CD14-positive monocyte (primary cell): Measurements from ENCODE around the gene IRAG1. TPM values are rescaled to one million over a fixed set of nuclear protein-coding genes. Genes with fewer than 3 reads are reported as not detected.

Experiments used
- DNase-seq, 3 donors: peaks; one replicate each; pipeline ENCODE4 v3.0.0-alpha.2; 2011 to 2022
- H2AFZ ChIP-seq: 2 replicates; pipeline ENCODE4 v1.6.0; 2012; ENCODE audit warnings: mild to moderate bottlenecking, low read depth, low read length, inconsistent platforms; ENCODE audit not compliant: insufficient read depth, poor library complexity, severe bottlenecking
- H3K27ac ChIP-seq, 2 donors: 1 replicate in 1 of 2; 2 replicates in 1 of 2; pipeline ENCODE4 v1.5.1; 2012 to 2013; ENCODE audit warnings: low read length in 2 of 2, control low read depth in 1 of 2, inconsistent platforms in 1 of 2, low read depth in 1 of 2, mild to moderate bottlenecking in 1 of 2
- H3K27me3 ChIP-seq, 2 donors: one replicate each; pipeline versions ENCODE4 v1.6.0 to v1.6.1; 2011 to 2013; ENCODE audit warnings: low read length in 2 of 2; ENCODE audit not compliant: control insufficient read depth in 2 of 2, insufficient read depth in 2 of 2
- H3K36me3 ChIP-seq, 2 donors: replicated peaks in 1 of 2; 1 replicate in 1 of 2; 2 replicates in 1 of 2; pipeline versions ENCODE4 v1.5.1 to v1.6.1; 2012 to 2013; ENCODE audit warnings: low read length in 2 of 2, control low read depth in 1 of 2, inconsistent platforms in 1 of 2, mild to moderate bottlenecking in 1 of 2; ENCODE audit not compliant: insufficient read depth in 2 of 2, control insufficient read depth in 1 of 2
- H3K4me1 ChIP-seq, 2 donors: 1 replicate in 1 of 2; 2 replicates in 1 of 2; pipeline versions ENCODE4 v1.5.1 to v1.6.1; 2012 to 2013; ENCODE audit warnings: low read length in 2 of 2, control low read depth in 1 of 2, inconsistent platforms in 1 of 2, mild to moderate bottlenecking in 1 of 2, moderate library complexity in 1 of 2; ENCODE audit not compliant: insufficient read depth in 2 of 2, control insufficient read depth in 1 of 2
- H3K4me2 ChIP-seq: replicated peaks from 2 replicates; pipeline ENCODE3; 2012; ENCODE audit warnings: low read length, moderate library complexity, mild to moderate bottlenecking; ENCODE audit not compliant: poor library complexity, severe bottlenecking; ENCODE audit errors: extremely low read depth
- H3K4me3 ChIP-seq, 3 experiments: fragments of 200-600 bp in 1 of 3; sonication (generic) in 1 of 3; replicated peaks in 1 of 3; 1 replicate in 2 of 3; 2 replicates in 1 of 3; pipeline ENCODE4 v1.5.1; 2011 to 2013; ENCODE audit warnings: low read length in 3 of 3, mild to moderate bottlenecking in 3 of 3, control low read depth in 2 of 3, low read depth in 2 of 3, inconsistent platforms in 1 of 3, moderate library complexity in 1 of 3
- H3K79me2 ChIP-seq: 2 replicates; pipeline ENCODE4 v1.6.0; 2012; ENCODE audit warnings: mild to moderate bottlenecking, control low read depth, inconsistent platforms, low read length, moderate library complexity; ENCODE audit not compliant: insufficient read depth
- H3K9ac ChIP-seq: 2 replicates; pipeline ENCODE4 v1.6.0; 2017; ENCODE audit warnings: low read length, mild to moderate bottlenecking; ENCODE audit not compliant: insufficient read depth, poor library complexity, severe bottlenecking
- H3K9me3 ChIP-seq, 2 donors: replicated peaks in 1 of 2; 1 replicate in 1 of 2; 2 replicates in 1 of 2; pipeline versions ENCODE4 v1.5.1 to v1.6.1; 2012 to 2013; ENCODE audit warnings: low read length in 2 of 2, control low read depth in 1 of 2; ENCODE audit not compliant: control insufficient read depth in 1 of 2, insufficient read depth in 1 of 2
- H4K20me1 ChIP-seq: 2 replicates; pipeline ENCODE4 v1.6.0; 2012; ENCODE audit warnings: mild to moderate bottlenecking, low read length, control low read depth, moderate library complexity; ENCODE audit not compliant: insufficient read depth
- H3K27ac Mint-ChIP-seq, 7 donors: one replicate each; pipeline ENCODE4 v1.8.0; 2020; ENCODE audit warnings: mild to moderate bottlenecking in 7 of 7, mixed read lengths in 7 of 7, moderate library complexity in 6 of 7, inconsistent platforms in 2 of 7
- H3K27me3 Mint-ChIP-seq, 3 donors: one replicate each; pipeline ENCODE4 v1.8.0; 2021 to 2022; ENCODE audit warnings: low read depth in 3 of 3, mild to moderate bottlenecking in 3 of 3, mixed read lengths in 3 of 3, moderate library complexity in 3 of 3, inconsistent platforms in 1 of 3
- H3K36me3 Mint-ChIP-seq, 2 donors: one replicate each; pipeline ENCODE4 v1.8.0; 2020; ENCODE audit warnings: mixed read lengths in 2 of 2, inconsistent platforms in 1 of 2, mild to moderate bottlenecking in 1 of 2
- H3K4me1 Mint-ChIP-seq: one replicate; pipeline ENCODE4 v1.8.0; 2020; ENCODE audit warnings: mild to moderate bottlenecking, mixed read lengths
- H3K4me3 Mint-ChIP-seq, 2 donors: one replicate each; pipeline ENCODE4 v1.8.0; 2020; ENCODE audit warnings: mild to moderate bottlenecking in 2 of 2, mixed read lengths in 2 of 2, moderate library complexity in 1 of 2
- H3K9me3 Mint-ChIP-seq, 7 donors: one replicate each; pipeline ENCODE4 v1.8.0; 2020 to 2022; ENCODE audit warnings: mixed read lengths in 7 of 7, mild to moderate bottlenecking in 6 of 7, moderate library complexity in 6 of 7, inconsistent platforms in 2 of 7
- CTCF ChIP-seq: fragments of 200-600 bp; IDR thresholded peaks from one replicate; pipeline ENCODE4 v1.8.0; 2022; ENCODE audit warnings: antibody characterized with exemption, mild to moderate bottlenecking
- WGBS: methylation state at CpG from one replicate; pipeline ENCODE4 v1.1.5; 2013; ENCODE audit warnings: missing lambda C conversion rate; ENCODE audit not compliant: insufficient coverage; 5-methylcytosine and 5-hydroxymethylcytosine counted together
- intact Hi-C, 2 donors: fragments of 100-400 bp; cut with micrococcal nuclease; formaldehyde crosslinking; loops; one replicate each; pipeline versions ENCODE4 v1.15.0 to v1.15.1; 2023
- polyA minus RNA-seq: library from RNA; depleted of rRNA, polyadenylated mRNA; stranded (reverse); fragments of >200 nt; gene quantifications from 2 replicates; pipeline ENCODE4 v1.2.3, GENCODE V29; 2012
- polyA plus RNA-seq, 3 donors: library from polyadenylated mRNA; depleted of rRNA in 1 of 3; unstranded in 2 of 3; stranded (reverse) in 1 of 3; fragments of 300-500 nt in 2 of 3; fragments of >200 nt in 1 of 3; fragmentation: Illumina TruSeq in 2 of 3; gene quantifications; 1 replicate in 2 of 3; 2 replicates in 1 of 3; pipeline ENCODE4 v1.2.3, GENCODE V29; 2012 to 2021
- total RNA-seq, 12 experiments: library from RNA in 1 of 12; stranded (reverse) in 1 of 12; fragments of 120-200 nt in 1 of 12; gene quantifications; one replicate each; pipeline ENCODE4 v1.2.4 and lab custom pipeline; 2013 to 2026; ENCODE audit warnings: mixed read lengths in 6 of 12, inconsistent platforms in 1 of 12

The IRAG1 gene
- 17.0 TPM for total RNA-seq (2013)
- polyA plus RNA-seq: 1 to 10 TPM; 3.0 to 4.9 (median 3.3) TPM
- 5.3 and 8.6 TPM in 2 replicates for polyA minus RNA-seq
- 0.75 to 9.0 (median 5.1) reads per million in 11 experiments for total RNA-seq (lab: John Stamatoyannopoulos, UW)

- no peak for DNase-seq
- H4K20me1 ChIP-seq: no peaks in the 10 kb centered on the region
- no peaks in the 10 kb centered on the region for H3K36me3 ChIP-seq
- H3K9me3 ChIP-seq: no peaks in the 10 kb centered on the region
- H3K4me3 Mint-ChIP-seq: peak within 1 kb of the TSS in 1 of 2 donors; percentile 15
- H3K4me1 ChIP-seq: peaks cover 6 to 7% of the 10 kb centered on the region in 2 donors
- no peak within 1 kb of the TSS for H3K27ac ChIP-seq
- H3K27ac Mint-ChIP-seq: peak within 1 kb of the TSS in 2 of 7 donors; percentile 52 to 57
- no peak within 1 kb of the TSS for H3K9ac ChIP-seq
- peaks cover 6 to 15% (median 10%) of the 10 kb centered on the region in 3 donors for H3K27me3 Mint-ChIP-seq
- H3K36me3 Mint-ChIP-seq: no peaks in the 10 kb centered on the region
- H3K4me3 ChIP-seq: no peak within 1 kb of the TSS
- no peak for TF ChIP-seq CTCF
- no peak within 1 kb of the TSS for H2AFZ ChIP-seq
- no peaks in the 10 kb centered on the region for H3K79me2 ChIP-seq
- H3K9me3 Mint-ChIP-seq: no peaks in the 10 kb centered on the region
- 57% methylated on average over 17 of the region's 18 CpGs for WGBS
- peaks cover 0 to 3% of the 10 kb centered on the region in 2 donors for H3K27me3 ChIP-seq
- no peak within 1 kb of the TSS for H3K4me2 ChIP-seq
- peaks cover 11% of the 10 kb centered on the region for H3K4me1 Mint-ChIP-seq
- intact Hi-C loops: no loop called here
These were observed at the start of gene IRAG1 for GRCh38 chr11:10693509-10694081. Gene IRAG1, minus strand, starts transcription at chr11:10693755. Its CDS starts 153 bp downstream, at chr11:10693602.

- no peak for TF ChIP-seq CTCF
- Histone ChIP-seq H3K4me2 (no peak overlapping the region), H3K27me3 (no peaks in the 10 kb centered on the region), H3K36me3 (no peaks in the 10 kb centered on the region), H3K9me3 (no peaks in the 10 kb centered on the region), H2AFZ (no peak overlapping the region), H3K9ac (no peak overlapping the region), H4K20me1 (no peaks in the 10 kb centered on the region), H3K27ac (no peak overlapping the region), H3K4me1 (peaks cover 9 to 13% of the 10 kb centered on the region in 2 donors), H3K4me3 (no peak overlapping the region), H3K79me2 (no peaks in the 10 kb centered on the region)
- no peak for DNase-seq
- Mint-ChIP-seq H3K27me3 (peaks cover 0 to 1% (median 1%) of the 10 kb centered on the region in 3 donors), H3K4me3 (no peak overlapping the region), H3K27ac (no peak overlapping the region), H3K36me3 (no peaks in the 10 kb centered on the region), H3K4me1 (peaks cover 19% of the 10 kb centered on the region), H3K9me3 (no peaks in the 10 kb centered on the region)
- intact Hi-C loops: no loop called here
- WGBS: 76% methylated on average over 6 of the region's 9 CpGs
These were observed 49.1 kb upstream of the IRAG1 start for GRCh38 chr11:10742460-10743208.
